Measurements from ENCODE around the gene WDTC1. TPM values are rescaled to one million over a fixed set of nuclear protein-coding genes. Genes with fewer than 3 reads are reported as not detected.

WDTC1 gene
- total RNA-seq, 4 donors from 2014 or later: 24.8 to 38.1 (median 27.1) TPM

DNA sequence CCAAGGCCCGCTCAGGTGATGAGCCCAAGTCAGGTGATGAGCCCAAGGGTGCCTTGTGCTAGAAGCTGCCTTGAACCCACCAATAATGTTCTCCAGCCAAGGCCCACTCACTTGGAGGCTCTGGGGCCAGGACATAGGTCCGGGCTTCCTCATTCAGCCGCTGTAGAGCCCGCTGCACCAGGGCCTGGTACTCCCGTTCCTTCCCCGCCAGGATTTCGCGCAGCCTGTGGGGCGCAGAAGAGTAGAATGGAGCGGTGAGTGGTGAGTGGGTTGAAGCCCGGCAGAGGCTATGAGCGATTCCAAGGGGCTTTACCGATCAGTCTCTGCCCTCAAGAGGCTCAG lies 121.8 kb downstream of the WDTC1 start:
- no peak for DNase-seq (ENCODE audit: low spot score)
- no peak for ATAC-seq (ENCODE audit: low FRiP score)
- no peak for TF ChIP-seq CTCF (IDR thresholded peaks at IDR 0.05)

GRCh38 chr1:27356619-27357280 lies 122.3 kb downstream of the WDTC1 start:
- DNase-seq (ENCODE audit: low spot score) (no peak), ATAC-seq (ENCODE audit: low FRiP score) (peak; percentile 79)
- TF ChIP-seq CTCF (IDR thresholded peaks at IDR 0.05): no peak

DNA sequence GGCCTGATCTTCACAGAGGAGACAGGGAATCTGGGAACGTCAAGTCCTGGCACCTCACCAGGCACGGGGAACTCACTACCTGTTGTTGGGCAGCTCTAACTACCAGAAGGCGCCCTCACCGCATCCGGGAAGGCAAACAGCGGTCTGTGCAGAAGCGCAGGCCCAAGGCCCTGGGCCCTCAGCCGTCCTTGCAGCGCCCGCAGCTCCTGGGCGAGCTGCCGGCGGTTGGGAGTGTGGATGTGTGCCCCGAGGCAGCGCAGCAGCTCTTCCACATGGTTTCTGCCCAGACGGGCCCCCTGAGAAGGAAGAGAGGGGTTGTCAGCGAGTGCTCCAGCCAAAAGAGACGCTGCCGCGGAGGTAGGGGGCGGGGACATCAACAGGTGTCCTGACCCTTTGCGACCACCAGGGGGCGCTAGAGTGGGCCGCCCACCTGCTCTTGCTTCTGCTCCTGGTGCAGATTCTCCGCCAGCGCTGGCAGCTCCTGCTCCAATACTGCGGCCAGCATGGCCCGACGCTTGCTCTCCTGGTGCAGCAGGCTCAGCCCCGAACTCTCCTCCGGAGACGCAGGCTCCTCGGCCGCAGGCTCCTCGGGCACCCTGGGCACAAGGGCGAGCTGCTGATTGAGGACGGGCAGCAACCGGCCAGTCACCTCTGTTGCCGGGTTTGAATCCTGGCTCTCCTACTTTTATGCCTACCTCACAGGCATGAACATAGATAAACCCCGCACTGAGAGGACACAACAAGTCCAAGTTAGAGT lies 123.0 kb downstream of the WDTC1 start:
- TF ChIP-seq CTCF (IDR thresholded peaks at IDR 0.05): peak in 2 of 3 donors; percentile 55 to 90
- DNase-seq (ENCODE audit: low spot score) (no peak), ATAC-seq (ENCODE audit: low FRiP score) (peak; percentile 51)

Small RNA genes lying within 50 kb of the gene (small RNA-seq; reads per million reads assigned to genes)
- gene RF00019 (not detected), gene RNU6-48P (not detected), gene SNRPEP7 (not detected)

Other genes with a start within 250 kb of the WDTC1 start
- 10 to 100 TPM in 3 of 4 donors, 1 to 10 TPM in 1; 7.1 to 24.6 (median 15.2) TPM for gene TRNP1, start 240.9 kb upstream of the WDTC1 start, total RNA-seq
- gene TENT5B, start 221.8 kb upstream of the WDTC1 start, total RNA-seq: 10 to 100 TPM in 2 of 4 donors, 1 to 10 TPM in 2; 2.4 to 16.1 (median 10.4) TPM
- 10 to 100 TPM in 2 of 4 donors, 1 to 10 TPM in 2; 6.1 to 12.0 (median 10.0) TPM for gene SLC9A1, start 79.5 kb upstream of the WDTC1 start, total RNA-seq
- gene TMEM222, start 87.5 kb downstream of the WDTC1 start, total RNA-seq: 10 to 100 TPM; 17.3 to 27.1 (median 23.7) TPM
- 1 to 10 TPM; 1.2 to 4.3 (median 1.9) TPM for gene SYTL1, start 107.4 kb downstream of the WDTC1 start, total RNA-seq
- gene MAP3K6, start 132.3 kb downstream of the WDTC1 start, total RNA-seq: 100 to 1,000 TPM in 1 of 4 donors, 10 to 100 TPM in 3; 26.8 to 129 (median 43.4) TPM
- gene FCN3, start 140.2 kb downstream of the WDTC1 start, total RNA-seq: 100 to 1,000 TPM in 1 of 4 donors, 10 to 100 TPM in 3; 33.1 to 451 (median 75.9) TPM
- not detected for gene CD164L2, start 148.7 kb downstream of the WDTC1 start, total RNA-seq
- gene GPR3, start 158.0 kb downstream of the WDTC1 start, total RNA-seq: 1 to 10 TPM in 1 of 4 donors, under 1 TPM in 2, not detected in 1; 0.19 to 1.3 (median 0.65) TPM